Ramos (cell line): ENCODE results near the gene HOXB13.
"Not testable (repeated sequence)": the region's sequence is repeated elsewhere in the genome, so short reads cannot be mapped to it uniquely, and the experiment has no call there.

ENCODE experiments used
- in situ Hi-C: fragments of 300-500 bp; cut with MboI; formaldehyde crosslinking; loops from one replicate; pipeline ENCODE4 v1.14.3; 2022; ENCODE audit warnings: low sequenced_read_pairs; ENCODE audit not compliant: unreplicated experiment

The HOXB13 gene

DNA sequence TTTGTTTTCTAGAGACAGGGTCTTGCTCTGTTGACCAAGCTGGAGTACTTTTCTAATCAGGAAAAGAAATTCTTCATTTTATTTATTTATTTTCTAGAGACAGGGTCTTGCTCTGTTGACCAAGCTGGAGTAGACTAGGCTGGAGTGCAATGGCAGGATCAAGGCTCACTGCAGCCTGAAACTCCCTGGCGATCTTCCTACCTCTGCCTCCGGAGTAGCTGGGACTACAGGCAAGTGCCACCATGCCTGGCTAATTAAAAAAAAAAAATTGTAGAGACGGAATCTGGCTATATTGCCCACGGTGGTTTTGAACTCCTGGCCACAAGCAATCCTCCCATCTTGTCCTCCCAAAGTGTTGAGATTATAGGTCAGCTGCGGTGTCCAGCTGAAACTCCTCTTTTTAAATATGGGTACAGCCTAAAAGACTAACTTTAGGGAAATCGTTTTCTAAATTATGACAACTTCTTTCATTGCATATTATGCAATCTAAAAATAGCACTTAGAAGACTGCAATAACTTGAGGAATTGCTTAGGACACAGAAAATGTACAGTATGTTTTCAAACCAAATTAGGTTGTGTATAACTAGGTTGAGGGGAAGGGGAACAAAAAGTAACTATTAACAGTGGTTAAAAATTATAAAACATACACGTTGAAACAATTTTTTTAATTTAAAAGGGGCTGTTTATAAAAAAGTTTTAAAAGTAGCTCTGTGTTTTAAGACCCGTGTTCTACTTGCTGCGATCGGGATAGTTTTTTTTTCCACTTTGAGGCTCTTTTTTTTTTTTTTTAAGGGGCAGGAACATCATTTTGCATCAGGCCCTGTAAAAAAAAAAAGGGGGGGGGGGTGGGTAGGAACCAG lies 11.0 kb downstream of the HOXB13 start:
- in situ Hi-C loops: no loop called here

DNA sequence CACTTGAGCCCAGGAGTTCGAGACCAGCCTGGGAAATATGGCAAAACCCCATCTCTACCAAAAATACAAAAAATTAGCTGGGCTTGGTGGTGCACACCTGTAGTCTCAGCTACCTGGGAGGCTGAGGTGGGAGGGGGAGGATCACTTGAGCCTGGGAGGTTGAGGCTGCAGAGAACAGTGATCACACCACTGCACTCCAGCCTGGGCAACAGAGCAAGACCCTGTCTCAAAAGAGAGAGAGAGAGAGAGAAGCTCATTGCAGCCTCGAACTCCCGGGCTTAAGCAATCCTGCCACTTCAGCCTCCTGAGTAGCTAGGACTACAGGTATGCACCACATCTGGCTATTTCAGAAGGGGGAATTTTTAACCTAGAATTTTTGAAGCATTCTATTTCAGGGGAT lies 12.0 kb downstream of the HOXB13 start:
- in situ Hi-C loops: not testable (repeated sequence)

DNA sequence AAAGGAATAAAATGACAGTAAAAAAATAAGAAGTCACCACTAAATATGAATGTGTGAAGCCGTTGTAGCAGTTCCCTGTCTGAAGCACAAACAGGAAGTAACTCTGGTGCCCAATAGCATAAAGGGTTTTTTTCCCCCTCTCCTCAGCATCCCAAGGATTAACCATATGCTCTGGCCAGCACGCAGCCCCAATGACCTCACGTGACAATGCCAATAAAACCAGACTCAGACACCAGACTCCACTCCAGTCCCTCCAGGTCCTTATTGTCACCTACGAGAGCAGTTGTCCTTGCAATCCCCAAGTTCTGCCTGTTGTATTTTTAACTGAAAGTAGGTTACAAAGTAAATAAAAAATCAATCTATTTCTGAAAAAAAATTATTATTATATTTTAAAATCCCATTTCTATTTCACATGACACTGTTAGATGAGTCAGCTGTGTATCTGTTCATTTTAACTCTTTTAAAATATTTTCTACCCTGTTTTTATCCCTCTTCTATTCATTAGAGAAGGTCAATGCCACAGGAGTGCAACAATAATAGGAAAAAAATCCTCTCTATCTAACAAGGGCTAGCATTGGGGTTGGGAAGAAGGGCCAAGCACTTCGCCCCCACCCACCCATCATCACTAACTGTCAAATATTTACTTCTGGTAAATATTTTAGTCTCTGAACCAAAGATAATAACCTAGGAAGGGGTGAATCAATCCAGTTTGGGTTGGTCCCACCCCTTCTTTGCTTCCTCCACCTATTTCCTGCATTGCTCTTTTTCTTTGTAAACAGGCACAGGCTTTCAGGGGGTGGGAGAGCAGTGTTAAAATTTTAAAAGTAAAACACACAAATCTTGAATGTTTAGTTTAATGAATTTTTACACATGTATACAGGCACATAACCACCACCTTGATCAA lies 12.8 kb downstream of the HOXB13 start:
- in situ Hi-C loops: no loop called here

DNA sequence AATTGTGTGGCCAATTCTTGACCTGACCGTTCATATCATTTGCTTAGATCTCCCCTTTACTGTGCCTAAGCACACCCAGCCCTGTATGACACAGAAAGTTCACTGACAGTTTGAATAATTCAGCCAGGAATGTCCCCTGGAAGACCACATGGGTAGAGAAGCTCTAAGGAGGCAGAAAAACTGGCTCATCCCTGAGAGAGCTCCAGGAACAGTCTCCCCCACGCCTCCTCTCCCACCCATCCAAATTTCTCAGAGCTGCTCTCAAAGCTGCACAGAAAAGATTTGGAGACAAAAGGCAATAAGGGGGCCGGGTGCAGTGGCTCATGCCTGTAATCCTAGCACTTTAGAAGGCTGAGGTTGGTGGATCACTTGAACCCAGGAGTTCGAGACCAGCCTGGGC lies 17.4 kb downstream of the HOXB13 start:
- in situ Hi-C loops: no loop called here

DNA sequence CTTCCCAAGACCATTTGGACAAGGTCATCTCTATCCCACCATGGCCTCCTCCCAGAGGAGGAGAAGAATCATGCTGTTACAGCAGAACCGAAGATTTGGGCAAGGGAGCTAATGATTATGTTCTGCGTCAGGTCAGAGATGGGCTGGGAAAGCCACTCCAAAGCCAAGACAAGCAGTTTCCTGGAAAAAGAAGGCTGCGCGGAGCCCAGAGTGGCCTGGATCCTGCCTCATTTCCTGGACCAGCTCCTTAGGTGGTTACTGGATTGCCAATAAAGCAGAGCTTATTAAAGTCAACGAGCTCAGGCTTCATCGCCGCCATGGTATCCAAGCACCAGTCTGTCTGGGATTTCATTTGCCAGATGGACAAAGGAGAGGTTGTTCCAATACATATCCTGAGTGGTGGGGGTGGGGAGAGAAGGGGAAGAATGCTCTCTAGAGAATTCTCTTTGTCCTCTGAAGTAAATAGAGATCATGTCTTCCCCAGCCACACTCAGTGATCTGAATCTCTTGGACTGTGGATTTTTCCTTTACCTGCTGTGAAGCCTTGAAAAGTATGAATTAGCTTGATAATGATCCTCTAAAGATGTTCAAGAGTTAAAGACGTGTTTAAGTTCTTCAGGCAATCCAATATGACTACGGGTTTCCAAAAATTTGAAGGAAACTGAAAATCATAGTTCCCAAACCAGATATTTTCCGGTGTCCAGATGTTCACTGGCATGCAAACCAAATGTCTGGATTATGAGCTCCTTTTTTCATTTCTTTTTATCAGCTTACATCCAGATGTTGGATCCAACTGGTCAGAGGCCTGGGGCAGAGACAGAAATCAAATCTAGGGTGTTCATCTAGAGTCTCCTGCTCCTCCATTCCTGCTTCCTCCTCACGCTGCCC lies 23.9 kb downstream of the HOXB13 start:
- in situ Hi-C loops: no loop called here

DNA sequence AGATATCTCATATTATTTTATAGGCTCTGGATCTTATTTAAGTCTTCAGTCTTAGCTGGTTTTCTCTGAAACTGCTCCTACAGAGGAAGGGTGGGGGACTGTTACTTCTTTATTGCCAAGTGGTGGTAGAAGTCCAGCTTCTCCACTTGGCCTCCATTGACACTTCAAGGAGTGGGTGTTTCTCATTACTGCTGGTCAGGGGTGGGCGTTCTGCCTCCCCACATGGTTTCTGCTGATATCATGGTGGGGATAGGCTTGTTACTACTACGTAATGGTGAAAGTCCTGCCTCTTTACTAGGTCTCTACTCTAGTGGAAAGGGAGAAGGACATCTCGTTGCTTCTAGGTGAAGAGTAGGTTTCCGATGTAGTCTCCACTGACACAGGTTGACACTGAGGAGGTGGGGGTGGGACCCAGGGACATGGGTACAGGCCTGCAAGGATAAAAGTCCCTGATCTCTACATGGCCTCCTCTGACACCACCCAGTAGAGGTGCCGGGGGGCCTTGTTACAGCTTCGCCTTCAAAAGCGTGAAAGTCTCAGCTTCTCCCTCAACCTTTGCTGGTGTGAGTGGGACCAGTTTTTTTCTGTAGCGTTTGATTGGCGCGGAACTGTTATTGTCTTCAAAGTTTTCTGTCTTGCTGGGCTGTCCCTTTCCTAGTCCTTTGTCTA lies 26.6 kb downstream of the HOXB13 start:
- in situ Hi-C loops: no loop called here

DNA sequence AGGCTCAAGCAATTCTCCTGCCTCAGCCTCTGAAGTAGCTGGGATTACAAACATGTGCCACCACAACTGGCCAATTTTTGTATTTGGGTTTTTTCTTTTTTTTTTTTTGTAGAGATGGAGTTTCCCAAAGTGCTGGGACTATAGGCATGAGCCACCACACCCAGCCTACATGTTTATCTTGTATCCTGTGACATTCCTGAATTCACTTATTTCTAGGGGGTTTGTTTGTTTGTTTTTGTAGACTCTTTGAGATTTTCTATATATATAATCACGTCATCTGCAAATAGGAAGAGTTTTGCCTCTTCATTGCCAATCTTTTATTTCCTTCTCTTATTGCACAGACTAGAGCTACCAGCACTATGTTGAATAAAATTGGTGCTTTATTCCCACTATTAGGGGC lies 35.4 kb downstream of the HOXB13 start:
- in situ Hi-C loops: no loop called here

DNA sequence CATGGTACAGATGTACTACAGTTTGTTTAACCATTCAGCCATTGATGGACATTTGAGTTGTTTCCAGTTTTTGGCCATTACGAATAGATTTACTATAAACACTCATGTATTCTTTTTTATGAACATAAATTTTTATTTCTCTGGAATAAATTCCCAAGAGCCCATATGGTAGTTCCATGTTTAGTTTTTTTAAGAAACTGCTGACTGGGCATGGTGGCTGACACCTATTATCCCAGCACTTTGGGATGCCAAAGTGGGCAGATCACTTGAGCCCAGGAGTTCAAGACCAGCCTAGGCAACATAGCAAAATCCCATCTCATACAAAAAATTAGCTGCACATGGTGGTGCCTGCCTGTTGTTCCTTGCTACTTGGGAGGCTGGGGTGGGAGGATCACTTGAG lies 36.5 kb downstream of the HOXB13 start:
- in situ Hi-C loops: no loop called here

DNA sequence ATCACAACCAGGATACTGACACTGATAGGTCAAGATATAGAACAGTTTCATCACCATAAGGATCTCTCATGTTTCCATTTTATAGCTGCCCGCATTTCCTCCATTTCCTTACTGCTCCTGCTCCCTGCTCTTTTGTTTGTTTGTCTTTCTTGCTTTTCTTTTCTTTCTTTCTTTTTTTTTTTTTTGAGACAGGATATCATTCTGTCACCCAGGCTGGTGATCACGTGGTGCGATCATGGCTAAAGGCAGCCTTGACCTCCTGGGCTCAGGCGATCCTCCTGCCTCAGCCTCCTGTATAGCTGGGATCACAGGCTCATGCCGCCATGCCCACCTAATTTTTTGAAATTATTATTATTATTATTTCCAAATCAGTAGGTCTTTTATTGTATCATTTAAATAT lies 37.9 kb downstream of the HOXB13 start:
- in situ Hi-C loops: no loop called here

DNA sequence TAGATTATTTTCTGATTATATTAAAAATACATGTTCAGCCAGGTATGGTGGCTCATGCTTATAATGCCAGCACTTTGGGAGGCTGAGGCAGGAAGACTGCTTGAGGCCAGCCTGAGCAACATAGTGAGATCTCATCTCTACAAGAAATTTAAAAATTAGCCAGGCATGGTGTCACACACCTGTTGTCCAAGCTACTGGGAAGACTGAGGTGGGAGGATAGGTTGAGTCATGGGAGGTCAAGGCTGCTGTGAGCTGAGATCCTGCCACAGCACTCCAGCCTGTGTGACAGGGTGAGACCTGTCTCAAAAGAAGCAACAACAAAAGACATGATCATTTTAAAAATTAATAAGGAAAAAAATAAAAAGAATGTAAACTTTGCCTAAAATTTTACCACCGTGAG lies 46.9 kb downstream of the HOXB13 start:
- in situ Hi-C loops: no loop called here

DNA sequence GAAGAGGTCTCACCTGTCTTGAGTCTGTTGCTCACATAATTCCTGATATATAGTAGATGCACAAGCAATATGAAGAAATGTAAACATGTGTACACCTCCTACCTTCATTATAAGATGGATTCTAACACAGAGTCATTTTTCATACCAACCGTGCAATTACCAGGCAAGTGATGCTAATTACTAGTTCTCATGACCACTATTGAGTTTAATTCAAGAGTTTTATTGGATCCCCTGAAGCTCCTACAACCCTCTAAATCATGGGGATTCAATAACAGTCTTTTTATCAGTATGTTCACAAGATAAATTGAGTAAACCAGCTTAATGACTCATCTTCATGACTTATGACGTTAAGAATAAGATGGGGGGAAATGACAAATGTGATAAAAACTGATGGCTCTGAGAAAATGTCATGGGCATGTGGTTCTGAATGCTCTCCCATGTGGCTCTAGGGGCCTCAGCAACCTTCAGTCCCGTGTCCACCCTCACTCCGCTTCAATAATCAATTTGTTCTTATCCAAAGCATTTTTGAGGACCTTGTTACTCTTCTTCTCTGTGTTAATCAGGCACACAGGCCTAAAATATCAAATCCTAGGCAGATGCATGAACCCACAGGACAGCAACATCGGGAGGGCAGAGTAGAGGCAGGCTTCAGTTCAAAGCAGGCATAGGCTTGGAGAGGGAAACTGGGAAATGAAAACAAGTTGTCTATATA lies 49.0 kb downstream of the HOXB13 start:
- in situ Hi-C loops: loop anchor here (5.0 to 10.0 kb wide), 2 partner anchors 115 to 198 kb away; no protein-coding TSS in a partner anchor

DNA sequence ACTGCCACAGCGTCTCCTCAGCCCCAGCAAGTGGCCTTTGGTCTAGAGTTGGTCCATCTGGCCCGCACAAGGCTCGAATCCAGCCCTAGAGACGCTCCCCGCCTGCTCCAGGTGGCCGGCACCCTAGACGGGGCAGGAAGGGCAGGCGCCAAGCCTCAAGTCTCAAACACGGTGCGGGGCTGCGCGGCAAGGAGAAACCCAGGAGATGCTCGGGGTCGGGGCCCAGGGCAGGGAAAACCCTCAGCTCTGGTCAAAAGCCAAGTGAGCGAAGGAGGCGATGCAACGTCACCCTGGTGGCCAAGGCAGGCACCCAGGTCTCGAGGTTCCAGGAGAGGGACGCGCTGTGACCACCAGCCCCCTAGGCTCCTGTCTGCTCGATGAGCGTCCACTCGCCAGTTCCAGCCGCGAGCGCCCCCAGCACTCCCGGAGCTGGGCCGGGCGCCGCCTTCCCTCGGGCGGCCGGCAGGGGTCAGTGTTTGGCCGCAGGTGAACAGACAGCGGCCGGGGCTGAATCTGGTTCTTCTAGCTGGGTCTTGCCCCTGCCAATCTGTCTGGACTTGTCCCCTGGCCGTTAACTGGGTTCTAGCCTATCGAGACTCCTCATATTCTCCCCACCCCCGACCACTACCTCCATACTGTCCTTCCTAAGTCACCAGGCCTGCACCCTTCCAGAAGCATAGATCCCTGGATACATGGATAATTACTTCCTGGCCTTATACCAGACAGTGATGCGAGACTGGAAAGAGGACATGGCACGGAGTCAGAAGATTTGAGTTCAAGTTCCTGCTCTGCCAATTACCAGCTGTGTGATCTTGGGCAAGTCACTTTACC lies 50.2 kb downstream of the HOXB13 start:
- in situ Hi-C loops: loop anchor here (5.0 to 10.0 kb wide), 2 partner anchors 116 to 199 kb away; no protein-coding TSS in a partner anchor

DNA sequence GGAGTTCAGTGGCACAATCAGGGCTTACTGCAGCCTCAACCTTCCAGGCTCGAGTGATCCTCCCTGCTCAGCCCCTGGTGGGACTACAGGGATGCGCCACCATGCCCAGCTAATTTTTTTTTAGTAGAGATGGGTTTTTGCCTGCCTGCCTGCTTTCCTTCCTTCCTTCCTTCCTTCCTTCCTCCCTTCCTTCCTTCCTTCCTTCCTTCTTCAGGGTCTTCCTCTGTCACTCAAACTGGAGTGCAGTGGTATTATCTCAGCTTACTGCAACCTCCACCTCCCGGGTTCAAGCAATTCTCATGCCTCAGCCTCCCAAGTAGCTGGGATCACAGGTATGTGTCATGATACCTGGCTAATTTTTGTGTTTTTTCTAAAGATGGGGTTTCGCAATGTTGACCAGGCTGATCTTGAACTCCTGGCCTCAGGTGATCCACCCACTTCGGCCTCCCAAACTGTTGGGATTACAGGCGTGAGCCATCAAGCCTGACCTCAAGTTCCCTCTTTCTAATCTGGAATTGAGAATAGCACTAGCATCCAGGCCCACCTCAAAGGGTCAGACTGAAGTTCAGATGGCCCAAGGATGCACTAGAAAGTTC lies 51.5 kb downstream of the HOXB13 start:
- in situ Hi-C loops: loop anchor here (5.0 to 10.0 kb wide), 2 partner anchors 118 to 200 kb away; no protein-coding TSS in a partner anchor
